Tibial artery (tissue), 4 donors: ENCODE measurements around the gene KDM8.

Experiments
- DNase-seq, 2 donors: peaks; one replicate each; pipeline ENCODE4 v3.0.0-alpha.2; 2019
- H3K27ac ChIP-seq, 2 donors: fragments of 200-600 bp; sonication (generic) in 1 of 2; 1 replicate in 1 of 2; 2 replicates in 1 of 2; pipeline ENCODE4 v1.5.1; 2018 to 2019; ENCODE audit warnings: mild to moderate bottlenecking in 1 of 2
- H3K27me3 ChIP-seq, 2 donors: fragments of 200-600 bp; sonication (generic) in 1 of 2; one replicate each; pipeline versions ENCODE4 v1.5.1 to v1.6.0; 2016 to 2019
- H3K36me3 ChIP-seq, 3 donors: fragments of 200-600 bp; sonication (generic) in 2 of 3; one replicate each; pipeline ENCODE4 v1.5.1; 2016 to 2019; ENCODE audit warnings: mild to moderate bottlenecking in 2 of 3
- H3K4me1 ChIP-seq, 4 donors: fragments of 200-600 bp; sonication (generic) in 2 of 4; 1 replicate in 3 of 4; 2 replicates in 1 of 4; pipeline ENCODE4 v1.5.1; 2016 to 2019
- H3K4me3 ChIP-seq, 2 donors: fragments of 200-600 bp; sonication (generic) in 1 of 2; 1 replicate in 1 of 2; 2 replicates in 1 of 2; pipeline ENCODE4 v1.5.1; 2018 to 2019; ENCODE audit warnings: mild to moderate bottlenecking in 2 of 2
- H3K9me3 ChIP-seq, 3 donors: fragments of 200-600 bp; sonication (generic) in 1 of 3; one replicate each; pipeline ENCODE4 v1.5.1; 2016 to 2019
- intact Hi-C: fragments of 100-400 bp; cut with DNase I; formaldehyde crosslinking; loops from one replicate; pipeline ENCODE4 v1.15.0; 2023; ENCODE audit warnings: low total_unique reads
- TF ChIP-seq, protein P1 (sequence below), 2 experiments: fragments of 200-600 bp in 1 of 2; fragments of 450-650 bp in 1 of 2; IDR thresholded peaks; one replicate each; pipeline ENCODE4 v1.5.1; 2017 to 2019; ENCODE audit warnings: antibody characterized with exemption in 2 of 2, mild to moderate bottlenecking in 1 of 2, moderate library complexity in 1 of 2

KDM8 gene

DNA sequence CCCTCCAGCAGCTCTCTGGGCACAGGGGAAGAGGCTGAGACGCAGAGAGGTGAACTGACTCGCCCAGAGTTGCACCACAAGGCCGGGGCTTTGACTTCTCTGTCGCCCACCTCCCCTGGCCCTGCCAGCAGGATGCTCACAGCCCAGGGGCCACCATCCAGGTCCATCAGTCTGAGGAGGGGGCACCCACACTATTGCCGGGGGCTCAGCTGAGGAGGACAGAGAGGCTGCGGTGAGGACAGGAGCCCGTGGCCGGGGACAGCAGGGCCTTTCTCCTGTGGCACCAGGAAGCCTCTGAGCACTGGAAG, 32.6 kb downstream of the KDM8 start:
- H3K4me1 ChIP-seq, result peaks cover 0 to 37% (median 30%) of the 10 kb centered on the region in 4 donors
- no peaks in the 10 kb centered on the region for H3K9me3 ChIP-seq
- DNase-seq, result peak in 1 of 2 donors; percentile 64
- H3K4me3 ChIP-seq, result no peak overlapping the region
- intact Hi-C loops, result loop anchor here (2.0 kb wide), 1 partner anchor 133 kb away; no protein-coding TSS in a partner anchor
- H3K27ac ChIP-seq, result peak overlapping the region; percentile 59 to 78
- peaks cover 0 to 34% (median 13%) of the 10 kb centered on the region in 3 donors for H3K36me3 ChIP-seq
- TF ChIP-seq, protein P1, sequence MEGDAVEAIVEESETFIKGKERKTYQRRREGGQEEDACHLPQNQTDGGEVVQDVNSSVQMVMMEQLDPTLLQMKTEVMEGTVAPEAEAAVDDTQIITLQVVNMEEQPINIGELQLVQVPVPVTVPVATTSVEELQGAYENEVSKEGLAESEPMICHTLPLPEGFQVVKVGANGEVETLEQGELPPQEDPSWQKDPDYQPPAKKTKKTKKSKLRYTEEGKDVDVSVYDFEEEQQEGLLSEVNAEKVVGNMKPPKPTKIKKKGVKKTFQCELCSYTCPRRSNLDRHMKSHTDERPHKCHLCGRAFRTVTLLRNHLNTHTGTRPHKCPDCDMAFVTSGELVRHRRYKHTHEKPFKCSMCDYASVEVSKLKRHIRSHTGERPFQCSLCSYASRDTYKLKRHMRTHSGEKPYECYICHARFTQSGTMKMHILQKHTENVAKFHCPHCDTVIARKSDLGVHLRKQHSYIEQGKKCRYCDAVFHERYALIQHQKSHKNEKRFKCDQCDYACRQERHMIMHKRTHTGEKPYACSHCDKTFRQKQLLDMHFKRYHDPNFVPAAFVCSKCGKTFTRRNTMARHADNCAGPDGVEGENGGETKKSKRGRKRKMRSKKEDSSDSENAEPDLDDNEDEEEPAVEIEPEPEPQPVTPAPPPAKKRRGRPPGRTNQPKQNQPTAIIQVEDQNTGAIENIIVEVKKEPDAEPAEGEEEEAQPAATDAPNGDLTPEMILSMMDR (IDR thresholded peaks at IDR 0.05), result no peak
- H3K27me3 ChIP-seq, result no peaks in the 10 kb centered on the region

DNA sequence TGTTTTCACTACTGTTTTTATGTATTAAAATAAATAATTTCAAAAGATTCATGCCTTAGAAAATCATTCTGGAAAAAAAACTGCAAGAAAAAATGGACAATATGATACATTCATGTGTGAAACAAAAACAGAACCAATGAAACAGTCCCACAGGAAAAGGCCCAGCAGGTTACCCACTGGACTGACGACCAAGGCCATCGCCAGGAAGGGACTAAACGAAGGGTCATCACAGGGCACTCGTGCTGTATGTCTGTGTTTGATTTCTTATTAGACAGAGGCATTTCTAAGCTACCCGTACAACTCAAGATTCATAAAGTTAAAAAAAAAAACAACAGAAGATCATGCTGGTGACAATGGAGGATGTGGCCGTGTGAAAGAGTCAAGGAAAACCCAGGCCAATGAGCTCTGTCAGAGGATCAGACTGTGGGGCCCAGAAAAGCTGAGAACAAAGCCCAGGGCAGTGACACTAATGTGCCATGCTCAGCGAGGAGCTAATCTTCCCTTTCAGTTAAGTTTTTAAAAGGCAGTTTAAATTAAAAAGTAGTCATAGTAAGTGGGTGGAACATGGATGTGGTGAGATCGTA, 33.4 kb downstream of the KDM8 start:
- peak overlapping the region; percentile 57 to 78 for H3K27ac ChIP-seq
- H3K9me3 ChIP-seq, result no peaks in the 10 kb centered on the region
- peak in 1 of 2 donors; percentile 31 for DNase-seq
- H3K4me3 ChIP-seq, result no peak overlapping the region
- intact Hi-C loops, result no loop called here
- peaks cover 0 to 25% (median 11%) of the 10 kb centered on the region in 3 donors for H3K36me3 ChIP-seq
- H3K4me1 ChIP-seq, result peaks cover 0 to 45% (median 38%) of the 10 kb centered on the region in 4 donors
- H3K27me3 ChIP-seq, result no peaks in the 10 kb centered on the region
- TF ChIP-seq, protein P1 (IDR thresholded peaks at IDR 0.05), result no peak

DNA sequence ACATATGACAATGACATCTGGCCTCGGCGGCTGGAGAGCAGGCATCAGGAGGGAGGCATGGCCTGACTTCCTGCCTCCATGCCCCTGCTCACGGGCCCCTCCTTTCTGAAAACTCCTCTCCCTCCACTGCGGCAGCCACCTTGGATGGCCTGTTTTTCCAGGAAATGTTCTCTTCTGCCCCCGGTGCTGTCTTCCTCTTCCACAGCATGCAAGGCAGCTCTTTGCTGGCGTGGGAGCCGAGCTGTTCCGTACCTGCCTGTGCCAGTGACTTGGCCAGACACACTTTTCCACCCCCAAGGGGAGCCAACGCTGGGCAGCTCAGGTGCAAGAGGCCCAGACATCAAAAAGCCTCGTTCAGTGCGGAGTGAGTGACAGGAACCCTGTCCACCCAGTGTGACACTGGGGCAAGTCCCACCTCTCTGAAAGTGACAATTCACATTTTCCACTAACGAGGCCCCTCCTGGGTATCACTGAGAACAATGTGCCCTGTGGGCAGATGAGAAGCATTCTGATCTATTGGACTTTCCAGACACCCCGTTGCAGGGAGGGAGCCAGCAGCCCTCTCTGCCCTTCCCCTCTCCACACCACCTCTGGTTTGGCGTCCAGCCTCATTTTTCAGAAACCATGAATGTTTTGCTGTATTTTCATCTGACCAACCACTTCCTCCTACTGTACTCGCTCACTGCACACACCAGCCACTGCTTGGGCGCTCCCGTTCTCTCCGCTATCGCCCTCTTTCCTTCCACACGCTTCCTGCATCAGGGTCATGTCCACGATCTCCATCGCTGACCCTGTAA, 34.1 kb downstream of the KDM8 start:
- peaks cover 0 to 18% (median 5%) of the 10 kb centered on the region in 3 donors for H3K36me3 ChIP-seq
- TF ChIP-seq, protein P1 (IDR thresholded peaks at IDR 0.05), result no peak
- no peak overlapping the region for H3K4me3 ChIP-seq
- H3K27ac ChIP-seq, result peak overlapping the region; percentile 57 to 78
- H3K27me3 ChIP-seq, result no peaks in the 10 kb centered on the region
- intact Hi-C loops, result no loop called here
- H3K9me3 ChIP-seq, result no peaks in the 10 kb centered on the region
- peak in 1 of 2 donors; percentile 62 for DNase-seq
- peaks cover 0 to 52% (median 45%) of the 10 kb centered on the region in 4 donors for H3K4me1 ChIP-seq

DNA sequence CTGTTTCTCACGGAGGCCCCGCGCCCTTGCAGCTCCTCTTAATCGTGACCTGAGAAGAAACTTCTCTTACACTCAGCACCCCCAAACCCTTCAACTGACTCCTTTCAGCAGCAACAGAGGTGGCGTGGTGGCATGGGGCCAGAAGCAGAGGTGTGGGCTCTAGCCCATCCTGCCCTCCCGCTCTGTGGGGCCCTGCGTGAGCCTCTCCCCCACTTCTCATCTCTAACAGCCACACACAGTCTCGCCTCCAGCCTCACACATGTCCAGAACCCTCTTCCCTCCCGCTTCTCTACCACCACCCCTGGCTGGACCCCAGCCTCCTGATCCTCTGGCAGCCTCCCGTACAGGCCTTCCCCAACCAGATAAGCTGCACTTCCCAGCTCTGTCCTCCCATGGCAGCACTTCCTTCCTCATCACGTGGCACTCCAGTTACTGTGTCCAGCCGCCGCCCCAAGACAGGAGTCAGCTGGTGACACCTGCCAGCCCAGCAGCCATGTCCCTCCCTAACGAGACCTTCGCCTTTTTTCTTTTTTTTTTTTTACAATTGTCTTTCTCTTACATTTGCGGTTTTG, 34.8 kb downstream of the KDM8 start:
- H3K4me3 ChIP-seq, result no peak overlapping the region
- H3K27ac ChIP-seq, result peak overlapping the region; percentile 57 to 78
- intact Hi-C loops, result no loop called here
- TF ChIP-seq, protein P1 (IDR thresholded peaks at IDR 0.05), result no peak
- H3K36me3 ChIP-seq, result peaks cover 0 to 11% (median 0%) of the 10 kb centered on the region in 3 donors
- H3K27me3 ChIP-seq, result no peaks in the 10 kb centered on the region
- H3K4me1 ChIP-seq, result peaks cover 0 to 58% (median 51%) of the 10 kb centered on the region in 4 donors
- H3K9me3 ChIP-seq, result no peaks in the 10 kb centered on the region
- DNase-seq, result peak; percentile 62 to 68

DNA sequence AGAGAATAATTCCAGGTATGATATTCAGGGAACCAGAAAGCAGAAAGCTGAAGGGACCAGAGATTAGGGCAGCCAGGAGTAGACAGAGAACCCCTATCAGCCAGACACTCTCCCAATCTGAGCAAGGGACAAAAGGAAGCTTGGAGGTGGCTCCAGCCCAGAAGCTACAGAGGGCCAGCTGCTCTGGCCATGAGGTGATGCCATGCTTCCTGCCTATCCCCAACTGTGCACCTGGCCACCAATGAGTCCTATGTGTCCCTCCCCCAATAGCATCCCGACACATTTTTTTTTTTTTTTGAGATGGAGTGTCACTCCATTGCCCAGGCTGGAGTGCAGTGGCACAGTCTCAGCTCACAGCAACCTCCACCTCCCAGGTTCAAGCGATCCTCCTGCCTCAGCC, 35.3 kb downstream of the KDM8 start:
- Histone ChIP-seq H3K4me1 (peaks cover 0 to 62% (median 55%) of the 10 kb centered on the region in 4 donors), H3K36me3 (peaks cover 0 to 7% (median 0%) of the 10 kb centered on the region in 3 donors), H3K27ac (peak overlapping the region; percentile 17 to 78)

More for the DNA sequence above, 35.3 kb downstream of the KDM8 start:
- H3K27me3 ChIP-seq, result no peaks in the 10 kb centered on the region
- intact Hi-C loops, result no loop called here
- H3K9me3 ChIP-seq, result no peaks in the 10 kb centered on the region
- TF ChIP-seq, protein P1 (IDR thresholded peaks at IDR 0.05), result no peak
- no peak overlapping the region for H3K4me3 ChIP-seq
- DNase-seq, result peak in 1 of 2 donors; percentile 40
